AG09319 (cell line): ENCODE results near the gene ATXN7L3.
"Not testable (repeated sequence)": the region's sequence is repeated elsewhere in the genome, so short reads cannot be mapped to it uniquely, and the experiment has no call there.

ENCODE experiments used
- DNase-seq: peaks from one replicate; pipeline ENCODE4 v3.0.0-alpha.2; 2010; ENCODE audit warnings: low read depth; ENCODE audit errors: extremely low read depth
- TF ChIP-seq, protein P1 (sequence below): IDR thresholded peaks from 2 replicates; pipeline ENCODE4 v1.5.1; 2011; ENCODE audit warnings: low read depth, mild to moderate bottlenecking, inconsistent platforms, low read length, moderate library complexity

Gene ATXN7L3

DNA sequence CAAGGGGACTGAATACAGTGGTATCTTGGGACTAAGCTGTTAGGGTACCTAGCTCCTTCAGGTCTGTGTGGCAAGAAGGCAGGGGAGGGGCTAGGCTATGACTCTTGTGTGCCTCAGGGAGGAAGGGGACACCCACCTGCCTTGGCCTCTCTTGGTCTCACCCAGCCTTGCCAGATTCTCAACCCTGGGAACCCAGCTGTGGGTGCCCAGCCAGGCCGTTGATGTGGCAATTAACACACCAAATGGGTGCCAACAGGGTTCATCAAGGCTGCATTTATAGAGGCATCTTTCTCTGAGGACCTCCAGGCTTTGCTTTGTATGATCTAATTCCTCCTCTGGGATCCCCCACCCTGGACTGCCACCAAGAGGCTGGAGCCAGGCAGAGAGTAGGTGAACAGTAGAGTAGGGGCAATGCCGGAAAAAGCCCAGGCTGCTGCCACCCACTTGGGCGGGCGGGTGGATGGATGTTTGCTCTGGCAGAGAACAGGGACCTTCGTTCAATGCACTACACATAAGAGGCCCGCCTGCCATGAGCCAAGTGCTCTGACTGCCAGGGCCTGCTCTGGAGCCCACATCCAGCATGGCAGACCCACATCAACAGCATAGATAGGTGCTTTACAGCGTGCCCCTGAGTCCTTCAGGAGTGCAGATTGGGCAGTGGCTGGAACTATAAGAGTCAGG lies 32.4 kb downstream of the ATXN7L3 start:
- TF ChIP-seq, protein P1, sequence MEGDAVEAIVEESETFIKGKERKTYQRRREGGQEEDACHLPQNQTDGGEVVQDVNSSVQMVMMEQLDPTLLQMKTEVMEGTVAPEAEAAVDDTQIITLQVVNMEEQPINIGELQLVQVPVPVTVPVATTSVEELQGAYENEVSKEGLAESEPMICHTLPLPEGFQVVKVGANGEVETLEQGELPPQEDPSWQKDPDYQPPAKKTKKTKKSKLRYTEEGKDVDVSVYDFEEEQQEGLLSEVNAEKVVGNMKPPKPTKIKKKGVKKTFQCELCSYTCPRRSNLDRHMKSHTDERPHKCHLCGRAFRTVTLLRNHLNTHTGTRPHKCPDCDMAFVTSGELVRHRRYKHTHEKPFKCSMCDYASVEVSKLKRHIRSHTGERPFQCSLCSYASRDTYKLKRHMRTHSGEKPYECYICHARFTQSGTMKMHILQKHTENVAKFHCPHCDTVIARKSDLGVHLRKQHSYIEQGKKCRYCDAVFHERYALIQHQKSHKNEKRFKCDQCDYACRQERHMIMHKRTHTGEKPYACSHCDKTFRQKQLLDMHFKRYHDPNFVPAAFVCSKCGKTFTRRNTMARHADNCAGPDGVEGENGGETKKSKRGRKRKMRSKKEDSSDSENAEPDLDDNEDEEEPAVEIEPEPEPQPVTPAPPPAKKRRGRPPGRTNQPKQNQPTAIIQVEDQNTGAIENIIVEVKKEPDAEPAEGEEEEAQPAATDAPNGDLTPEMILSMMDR, result no peak
- no peak for DNase-seq

DNA sequence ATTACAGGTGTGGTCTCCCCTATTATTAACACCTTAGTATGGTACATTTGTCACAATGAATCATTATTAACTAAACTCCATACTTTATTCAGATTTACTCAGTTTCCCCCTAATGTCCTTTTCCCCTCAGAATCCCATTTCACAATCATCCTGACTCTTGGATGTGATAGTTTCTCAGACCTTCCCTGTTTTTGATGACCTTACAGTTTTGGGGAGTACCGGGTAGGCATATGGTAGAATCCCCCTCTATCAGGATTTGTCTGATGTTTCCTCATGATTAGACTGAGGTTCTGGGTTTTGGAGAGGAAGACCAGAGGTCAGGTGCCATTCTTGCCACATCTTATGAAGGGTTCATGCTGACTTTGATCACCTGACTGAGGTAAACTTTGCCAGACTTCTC lies 35.2 kb downstream of the ATXN7L3 start:
- TF ChIP-seq, protein P1, result no peak
- no peak for DNase-seq

DNA sequence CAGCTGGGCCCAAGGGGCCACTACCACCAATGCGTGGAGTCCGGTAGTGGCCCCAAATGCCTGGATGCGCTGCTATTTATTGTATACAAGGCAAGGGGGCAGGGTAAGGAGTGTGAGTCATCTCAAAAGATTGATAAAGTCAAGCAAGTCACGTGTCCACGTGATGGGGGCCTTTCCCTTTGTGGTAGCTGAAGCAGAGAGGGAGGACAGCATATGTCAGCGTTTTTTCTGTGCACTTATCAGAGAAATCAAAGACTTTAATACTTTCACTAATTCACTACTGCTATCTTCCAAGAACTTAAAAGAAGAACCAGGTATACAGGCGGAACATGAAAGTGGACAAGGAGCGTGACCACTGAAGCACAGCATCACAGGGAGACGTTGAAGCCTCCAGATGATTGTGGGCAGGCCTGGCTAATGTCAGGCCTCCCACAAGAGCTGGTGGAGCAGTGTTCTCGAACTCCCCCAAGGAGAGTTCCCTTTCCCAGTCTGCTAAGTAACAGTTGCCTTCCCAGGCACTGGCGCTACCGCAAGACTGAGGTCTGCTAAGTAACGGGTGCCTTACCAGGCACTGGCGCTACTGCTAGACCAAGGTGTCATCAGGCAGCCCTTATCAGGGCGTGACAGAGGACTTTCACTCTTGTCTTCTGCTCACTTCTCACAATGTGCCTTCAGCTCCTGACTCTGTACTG lies 40.0 kb downstream of the ATXN7L3 start:
- no peak for DNase-seq
- TF ChIP-seq, protein P1, result no peak

DNA sequence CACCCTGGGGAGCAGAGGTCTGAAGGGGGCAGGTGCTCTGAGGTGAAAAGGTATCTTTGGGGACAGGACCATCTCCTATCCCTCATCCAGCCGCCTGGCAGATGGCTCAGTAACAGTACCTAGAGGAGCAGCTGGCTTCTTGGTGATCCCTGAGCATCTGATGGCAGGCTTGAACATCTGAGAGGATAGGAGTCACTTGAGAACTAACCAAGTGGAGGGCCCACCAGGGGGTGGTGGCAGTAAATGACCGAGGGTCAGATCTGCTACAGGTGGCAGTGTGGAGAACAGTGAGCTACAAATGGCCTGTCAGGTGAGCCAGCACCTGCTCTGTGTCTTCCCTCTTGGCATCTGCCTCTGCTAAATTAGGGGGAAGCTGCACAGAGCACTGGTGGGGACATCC lies 44.2 kb downstream of the ATXN7L3 start:
- TF ChIP-seq, protein P1, result no peak
- DNase-seq, result no peak

DNA sequence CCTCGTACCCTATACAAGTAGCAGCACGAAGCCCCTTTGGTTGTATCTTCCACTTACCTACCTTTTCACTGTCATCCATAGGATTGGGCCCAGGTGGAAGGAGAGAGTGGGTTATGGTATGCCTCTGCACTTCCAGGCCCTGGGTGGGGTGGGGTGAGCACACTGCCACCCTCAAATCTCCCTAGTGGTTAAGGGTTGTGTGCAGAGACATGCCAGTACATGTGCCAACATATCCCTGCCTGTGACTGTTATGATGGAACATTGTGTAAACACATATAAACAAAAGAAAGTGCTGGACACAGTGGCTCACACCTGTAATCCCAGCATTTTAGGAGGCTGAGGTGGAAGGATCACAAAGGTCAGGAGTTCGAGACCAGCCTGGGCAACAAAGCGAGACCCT lies 46.8 kb downstream of the ATXN7L3 start:
- DNase-seq, result no peak
- TF ChIP-seq, protein P1, result no peak

DNA sequence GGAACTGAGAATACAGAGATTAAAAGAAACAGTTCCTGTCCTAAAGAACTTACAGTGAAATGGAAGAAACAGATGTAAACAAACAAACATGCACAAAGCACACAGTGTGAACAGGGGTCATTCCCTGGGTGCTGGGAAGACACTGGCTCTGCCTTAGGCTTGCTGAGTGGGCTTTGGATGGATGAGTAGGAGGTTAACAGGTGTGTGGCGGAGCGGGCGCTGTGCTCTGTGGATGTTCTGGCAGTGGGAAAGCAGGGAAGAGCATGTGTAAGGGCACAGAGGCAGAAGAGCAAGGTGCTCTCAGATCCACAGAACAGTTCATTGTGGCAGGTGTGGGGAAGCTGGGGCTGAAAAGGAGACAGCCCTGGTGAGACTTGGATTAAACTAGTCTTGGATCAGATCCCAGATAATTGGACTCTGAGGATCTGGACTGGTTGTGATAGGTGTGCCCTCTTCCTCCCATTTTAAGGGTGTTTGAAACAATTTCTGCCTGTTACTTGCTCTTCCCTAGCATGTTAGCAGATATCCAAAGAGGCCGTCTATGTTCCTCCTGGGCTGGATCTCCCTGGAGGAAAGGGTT lies 49.8 kb downstream of the ATXN7L3 start:
- no peak for DNase-seq
- TF ChIP-seq, protein P1, result no peak

DNA sequence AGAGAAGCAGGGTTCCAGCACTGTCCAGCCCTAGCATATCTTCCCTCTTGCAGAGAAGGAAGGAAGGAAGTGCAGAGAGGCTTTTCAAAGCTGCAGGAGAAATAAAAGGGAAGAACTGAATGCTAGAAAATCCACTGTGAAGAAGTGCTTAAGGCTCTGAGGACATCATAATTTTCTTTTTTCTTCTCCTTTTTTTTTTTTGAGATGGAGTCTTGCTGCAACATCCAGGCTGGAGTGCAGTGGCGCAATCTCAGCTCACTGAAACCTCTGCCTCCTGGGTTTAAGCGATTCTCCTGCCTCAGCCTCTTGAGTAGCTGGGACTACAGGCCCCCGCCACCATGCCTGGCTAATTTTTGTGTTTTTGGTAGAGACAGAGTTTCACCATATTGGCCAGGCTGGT lies 50.6 kb downstream of the ATXN7L3 start:
- DNase-seq, result not testable (repeated sequence)
